Skeletal muscle satellite cell (primary cell): ENCODE measurements around the gene RRN3.
"Not testable (repeated sequence)": the region's sequence is repeated elsewhere in the genome, so short reads cannot be mapped to it uniquely, and the experiment has no call there.

ENCODE experiments used
- H3K27me3 ChIP-seq: 2 replicates; pipeline ENCODE4 v1.7.0; 2013; ENCODE audit warnings: low read length; ENCODE audit not compliant: control insufficient read depth, insufficient read depth
- H3K36me3 ChIP-seq: 2 replicates; pipeline ENCODE4 v1.7.0; 2013; ENCODE audit warnings: mild to moderate bottlenecking, control low read depth, low read length; ENCODE audit not compliant: insufficient read depth
- H3K4me1 ChIP-seq: 2 replicates; pipeline ENCODE4 v1.7.0; 2013; ENCODE audit warnings: low read length; ENCODE audit not compliant: control insufficient read depth, insufficient read depth
- H3K4me2 ChIP-seq: 2 replicates; pipeline ENCODE4 v1.7.0; 2013; ENCODE audit warnings: mild to moderate bottlenecking, low read length
- H3K4me3 ChIP-seq: 2 replicates; pipeline ENCODE4 v1.7.0; 2013; ENCODE audit warnings: low read length
- H3K9ac ChIP-seq: 2 replicates; pipeline ENCODE4 v1.7.0; 2013; ENCODE audit warnings: mild to moderate bottlenecking, low read depth, low read length, moderate library complexity
- H3K9me3 ChIP-seq: replicated peaks from 2 replicates; pipeline ENCODE4 v1.7.0; 2013; ENCODE audit warnings: mild to moderate bottlenecking, control low read depth, low read length

Gene RRN3

DNA sequence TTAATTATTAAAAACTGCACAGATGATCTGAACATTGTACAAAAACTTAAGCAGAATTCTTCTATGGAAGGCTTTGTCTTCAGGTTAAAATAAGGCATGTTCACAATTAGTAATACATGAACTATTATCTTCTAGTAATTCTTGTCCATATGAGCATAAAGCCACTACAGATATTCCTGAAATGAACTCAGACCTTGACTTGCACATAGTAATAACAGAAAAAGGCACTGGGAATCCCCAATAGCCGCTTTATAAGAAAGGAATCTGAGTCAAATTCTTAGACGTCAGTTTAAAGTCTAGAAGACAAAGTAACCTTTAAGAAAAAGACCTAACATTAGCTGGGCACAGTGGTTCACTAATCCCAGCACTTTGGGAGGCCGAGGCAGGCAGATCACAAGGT, 11.3 kb downstream of the RRN3 start:
- not testable (repeated sequence) for H3K4me3 ChIP-seq, H3K27me3 ChIP-seq, H3K4me1 ChIP-seq, H3K4me2 ChIP-seq, H3K9ac ChIP-seq, H3K9me3 ChIP-seq
- H3K36me3 ChIP-seq, result peaks cover 19% of the 10 kb centered on the region

DNA sequence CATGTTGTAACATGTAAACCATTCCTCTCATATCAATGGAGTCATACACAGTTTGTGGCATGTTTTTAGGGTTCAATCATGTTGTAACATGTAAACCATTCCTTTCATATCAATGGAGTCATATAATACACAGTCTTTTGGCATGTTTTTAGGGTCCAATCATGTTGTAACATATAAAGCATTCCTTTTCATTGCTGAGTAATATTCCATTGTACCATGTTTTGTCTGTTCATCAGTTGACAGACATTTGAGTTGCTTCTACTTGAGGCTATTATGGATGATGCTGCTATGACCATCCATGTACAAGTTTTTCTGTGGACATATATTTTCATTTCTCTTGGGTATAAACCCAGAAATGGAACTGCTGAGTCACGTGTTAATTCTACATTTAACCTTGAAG, 13.2 kb downstream of the RRN3 start:
- H3K9me3 ChIP-seq, H3K4me3 ChIP-seq, H3K27me3 ChIP-seq, H3K4me2 ChIP-seq, H3K4me1 ChIP-seq, H3K9ac ChIP-seq: not testable (repeated sequence)
- peaks cover 21% of the 10 kb centered on the region for H3K36me3 ChIP-seq

DNA sequence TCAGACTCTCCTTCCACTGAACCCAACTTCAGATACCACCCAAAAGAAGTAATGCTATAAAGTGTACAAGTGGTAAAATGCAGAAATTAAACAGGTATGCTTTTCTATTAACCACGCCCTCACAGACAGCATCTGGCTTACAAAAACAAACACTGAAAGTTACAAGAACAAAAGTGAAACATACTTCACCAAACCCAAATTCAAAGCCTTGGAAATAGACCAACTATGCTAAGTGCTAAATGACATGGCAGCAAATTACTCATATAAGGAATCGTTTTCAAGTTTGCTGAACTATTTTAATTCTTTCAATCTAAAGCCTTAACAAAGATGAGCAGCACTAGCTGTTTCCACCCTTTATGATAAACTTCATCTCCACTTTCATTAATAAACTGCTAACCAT, 17.9 kb downstream of the RRN3 start:
- not testable (repeated sequence) for H3K9me3 ChIP-seq, H3K27me3 ChIP-seq, H3K4me1 ChIP-seq, H3K4me2 ChIP-seq, H3K9ac ChIP-seq, H3K4me3 ChIP-seq
- peaks cover 38% of the 10 kb centered on the region for H3K36me3 ChIP-seq

DNA sequence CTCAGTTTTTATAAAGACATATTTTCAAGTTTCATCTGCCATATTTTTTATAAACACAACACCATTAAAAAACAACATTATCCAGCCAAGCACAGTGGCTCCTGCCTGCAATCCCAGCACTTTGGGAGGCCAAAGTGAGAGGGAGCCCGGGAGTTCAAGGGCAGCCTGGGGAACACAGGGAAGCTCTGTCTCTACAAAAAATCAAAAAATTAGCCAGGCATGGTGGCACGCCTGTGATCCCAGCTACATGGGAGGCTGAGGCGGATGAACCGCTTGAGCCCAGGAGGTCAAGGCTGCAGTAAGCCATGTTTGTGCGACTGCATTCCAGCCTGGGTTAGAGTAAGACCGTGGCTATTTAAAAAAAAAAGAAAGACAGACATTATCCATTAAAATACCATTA, 21.0 kb downstream of the RRN3 start:
- H3K4me2 ChIP-seq, result no peak overlapping the region

DNA sequence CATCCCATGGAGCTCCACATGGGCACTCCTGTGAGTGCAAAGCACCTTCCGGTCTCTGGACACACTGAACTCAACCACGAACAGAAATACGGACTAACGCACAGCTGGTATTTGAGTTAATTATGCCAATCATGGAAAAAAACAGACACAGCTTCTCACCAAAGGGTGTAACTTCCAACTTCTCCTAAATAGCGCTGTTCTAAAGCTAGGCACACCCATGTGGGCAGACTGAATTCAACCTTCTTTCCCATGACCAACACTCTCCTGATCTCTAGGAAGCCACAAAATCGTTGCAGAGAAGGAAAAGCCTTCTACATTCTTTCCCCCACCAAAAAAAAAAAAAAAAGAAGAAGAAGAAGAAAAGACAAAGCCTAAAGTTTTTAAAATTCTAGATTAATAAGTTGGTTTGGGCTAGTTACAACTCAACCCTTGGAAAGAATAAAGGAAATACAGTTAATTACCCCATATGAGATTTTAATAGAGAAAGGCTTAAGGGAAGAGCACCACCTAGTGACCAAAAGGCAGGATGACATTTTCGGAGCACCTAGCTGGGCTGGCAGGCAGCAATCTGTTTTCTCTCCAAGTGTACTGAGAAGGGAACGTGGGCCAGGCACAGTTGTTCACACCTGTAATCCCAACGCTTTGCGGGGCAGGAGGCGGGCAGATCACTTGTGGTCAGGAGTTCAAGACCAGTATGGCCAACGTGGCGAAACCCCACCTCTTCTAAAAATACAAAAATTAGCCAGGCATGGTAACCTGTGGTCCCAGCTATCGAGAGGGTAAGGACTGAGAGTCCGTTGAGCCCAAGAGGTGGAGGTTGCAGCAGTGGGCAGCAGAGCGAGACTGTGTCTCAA, 21.9 kb downstream of the RRN3 start:
- H3K9ac ChIP-seq, H3K4me3 ChIP-seq, H3K9me3 ChIP-seq, H3K4me2 ChIP-seq, H3K4me1 ChIP-seq, H3K27me3 ChIP-seq: not testable (repeated sequence)
- peaks cover 53% of the 10 kb centered on the region for H3K36me3 ChIP-seq

More for the DNA sequence above, 21.0 kb downstream of the RRN3 start:
- H3K9me3 ChIP-seq, result no peaks in the 10 kb centered on the region
- H3K27me3 ChIP-seq, result no peaks in the 10 kb centered on the region
- no peak overlapping the region for H3K4me3 ChIP-seq
- peaks cover 53% of the 10 kb centered on the region for H3K36me3 ChIP-seq
- no peak overlapping the region for H3K9ac ChIP-seq
- no peaks in the 10 kb centered on the region for H3K4me1 ChIP-seq

DNA sequence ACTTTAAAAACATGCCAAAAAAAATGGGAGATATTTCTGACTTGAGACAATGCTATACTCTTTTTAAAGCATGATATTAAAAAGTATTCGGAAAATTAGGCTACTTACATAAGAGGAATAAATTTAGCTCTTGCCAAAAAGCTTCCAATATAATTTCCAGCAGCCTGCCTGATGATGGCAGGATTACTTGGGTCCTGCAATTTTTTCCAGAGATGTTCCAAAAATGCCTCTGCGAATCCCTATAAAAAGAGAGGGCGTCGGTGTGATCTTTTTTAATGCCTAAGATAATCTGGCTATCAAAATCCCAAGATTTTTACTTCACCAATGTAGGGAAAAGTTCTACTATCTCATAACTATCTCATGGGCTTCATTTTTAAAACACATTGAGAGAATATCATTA, 23.1 kb downstream of the RRN3 start:
- H3K4me1 ChIP-seq, H3K9ac ChIP-seq, H3K27me3 ChIP-seq, H3K9me3 ChIP-seq, H3K4me2 ChIP-seq, H3K4me3 ChIP-seq: not testable (repeated sequence)
- peaks cover 52% of the 10 kb centered on the region for H3K36me3 ChIP-seq

DNA sequence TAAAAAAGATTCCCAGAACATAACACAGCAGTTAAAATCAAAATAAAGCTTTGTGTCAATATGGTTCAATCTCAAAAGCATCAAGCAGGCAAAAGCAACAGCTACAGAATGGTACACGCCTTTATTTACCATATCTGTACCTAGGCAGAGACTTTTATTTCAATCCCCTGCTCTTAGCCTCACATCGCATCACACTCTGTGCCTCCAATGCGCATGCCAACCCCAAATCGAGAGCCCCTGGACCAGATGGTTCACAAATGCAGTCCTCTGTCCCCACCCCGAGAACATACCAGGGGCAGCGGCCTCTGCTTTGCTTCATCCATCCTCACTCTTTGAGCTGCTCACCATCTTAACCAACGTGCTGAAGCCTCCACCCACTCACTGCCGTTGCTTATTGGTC, 27.4 kb downstream of the RRN3 start:
- H3K4me2 ChIP-seq, H3K4me1 ChIP-seq, H3K9ac ChIP-seq, H3K27me3 ChIP-seq, H3K4me3 ChIP-seq, H3K9me3 ChIP-seq: not testable (repeated sequence)
- peaks cover 25% of the 10 kb centered on the region for H3K36me3 ChIP-seq

DNA sequence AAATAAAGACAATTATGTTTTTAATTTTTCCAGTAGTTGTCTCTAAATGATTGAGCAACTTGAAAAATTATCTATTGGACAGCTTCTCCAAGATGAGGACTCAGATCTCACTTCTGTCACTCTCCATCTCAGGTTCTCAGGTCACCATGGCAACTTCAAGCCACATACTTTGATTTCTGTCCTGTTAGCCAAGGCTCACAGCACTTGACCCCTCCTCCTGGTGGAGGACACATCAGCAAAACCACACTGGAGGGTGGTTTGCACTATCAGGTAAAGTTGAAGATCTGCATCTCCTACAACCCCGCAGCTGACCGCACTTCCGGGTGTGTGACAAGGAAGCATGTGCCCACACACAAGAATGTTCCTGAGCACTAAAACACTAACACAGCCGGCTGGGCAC, 28.1 kb downstream of the RRN3 start:
- H3K4me2 ChIP-seq, H3K9me3 ChIP-seq, H3K4me1 ChIP-seq, H3K27me3 ChIP-seq, H3K9ac ChIP-seq, H3K4me3 ChIP-seq: not testable (repeated sequence)
- peaks cover 29% of the 10 kb centered on the region for H3K36me3 ChIP-seq

DNA sequence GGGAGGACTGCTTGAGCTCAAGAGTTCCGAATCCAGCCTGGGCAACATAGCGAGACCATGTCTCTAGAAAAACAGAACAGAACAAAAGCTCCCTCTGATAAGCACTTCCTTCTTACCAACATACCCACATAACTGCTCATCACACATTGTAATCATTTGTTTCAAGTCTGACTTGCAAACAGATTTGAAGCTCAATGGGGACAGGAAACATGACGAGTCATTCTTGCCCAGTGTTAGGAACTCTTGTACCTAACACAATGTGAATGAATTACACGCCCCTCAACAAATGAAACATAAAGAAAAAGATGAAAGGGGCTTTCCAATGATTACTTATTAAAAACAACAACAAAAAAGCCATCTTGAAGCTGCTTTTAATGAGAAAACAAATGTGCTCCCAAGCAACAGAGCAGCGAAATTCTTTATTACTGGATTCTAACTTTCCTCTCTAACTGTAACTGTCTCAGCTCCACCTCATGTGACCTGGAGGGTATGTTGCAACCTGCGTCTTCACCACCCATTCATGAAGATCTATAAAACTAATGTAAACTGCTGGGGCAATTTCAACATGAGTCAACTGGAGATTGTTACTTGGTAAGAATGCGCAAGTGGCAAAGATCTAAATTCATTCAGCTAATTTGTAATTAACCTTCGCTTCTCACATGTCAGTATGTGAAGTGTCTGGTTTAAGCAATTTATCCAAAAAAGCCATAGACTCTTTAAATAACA, 31.8 kb downstream of the RRN3 start:
- H3K9ac ChIP-seq, H3K27me3 ChIP-seq, H3K4me1 ChIP-seq, H3K4me2 ChIP-seq, H3K9me3 ChIP-seq, H3K4me3 ChIP-seq: not testable (repeated sequence)
- H3K36me3 ChIP-seq, result peaks cover 33% of the 10 kb centered on the region

DNA sequence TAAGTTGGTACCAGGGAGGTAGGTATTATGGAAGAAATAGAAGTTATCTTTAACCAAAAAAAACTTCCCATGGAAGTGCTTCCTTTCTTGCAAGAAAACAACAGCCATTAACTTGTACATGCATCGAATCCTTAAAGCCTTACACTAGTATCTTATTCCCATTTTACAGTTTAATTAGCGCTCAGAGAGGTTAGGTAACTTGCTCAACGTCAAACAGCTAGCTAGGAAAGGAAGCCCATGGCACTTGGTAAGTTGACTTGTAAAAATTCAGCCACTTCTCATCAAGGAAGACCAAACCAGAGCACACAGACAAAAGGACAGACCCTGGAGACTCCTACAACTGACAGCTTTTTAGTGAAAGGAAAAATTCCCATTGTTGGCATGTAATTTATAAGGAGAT, 34.7 kb downstream of the RRN3 start:
- Histone ChIP-seq H3K9me3 (no peaks in the 10 kb centered on the region), H3K4me2 (no peak overlapping the region), H3K4me3 (no peak overlapping the region), H3K9ac (no peak overlapping the region), H3K36me3 (peaks cover 33% of the 10 kb centered on the region), H3K27me3 (no peaks in the 10 kb centered on the region), H3K4me1 (peaks cover 5% of the 10 kb centered on the region)

DNA sequence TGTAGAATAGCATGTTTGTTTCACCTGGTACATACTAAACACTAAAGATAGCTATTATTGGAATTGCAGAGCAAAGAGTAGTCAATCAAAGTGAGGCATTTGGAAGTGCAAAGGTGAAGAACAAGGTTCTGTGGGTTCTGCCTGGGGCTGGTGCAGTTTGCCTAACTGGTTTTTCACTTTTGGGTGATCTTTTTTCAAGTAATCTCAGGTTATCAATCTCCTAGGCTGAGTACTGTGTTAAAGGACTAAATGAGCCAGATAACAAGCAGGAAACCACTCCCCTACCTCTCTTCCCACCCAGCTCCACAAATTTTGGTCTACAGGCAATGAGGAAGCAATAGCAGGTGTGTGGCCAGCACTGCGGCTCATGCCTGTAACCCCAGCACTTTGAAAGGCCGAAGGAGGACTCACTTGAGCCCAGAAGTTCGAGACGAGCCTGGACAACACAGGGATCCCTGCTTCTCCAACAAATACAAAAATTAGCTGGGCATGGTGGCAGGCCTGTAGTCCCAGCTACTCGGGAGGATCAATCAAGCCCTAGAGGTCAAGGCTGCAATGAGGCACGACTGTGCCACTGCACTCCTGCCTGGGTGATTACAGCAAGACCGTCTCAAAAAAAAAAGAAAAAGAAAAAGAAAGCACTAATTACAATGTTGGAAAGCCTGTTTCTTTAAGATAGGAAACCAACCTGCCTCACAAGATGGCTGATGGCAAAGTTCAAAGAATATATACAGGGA, 36.2 kb downstream of the RRN3 start:
- peaks cover 9% of the 10 kb centered on the region for H3K4me1 ChIP-seq

More for the DNA sequence above, 36.2 kb downstream of the RRN3 start:
- Histone ChIP-seq H3K27me3 (no peaks in the 10 kb centered on the region), H3K9me3 (no peaks in the 10 kb centered on the region), H3K4me2 (no peak overlapping the region), H3K4me3 (no peak overlapping the region), H3K36me3 (peaks cover 33% of the 10 kb centered on the region), H3K9ac (no peak overlapping the region)
